DMS114 treated with DMSO at 0.1 percent for 48 hours (cell line): Measurements from ENCODE around the gene TMEM163.
"Not testable (repeated sequence)": the region's sequence is repeated elsewhere in the genome, so short reads cannot be mapped to it uniquely, and the experiment has no call there.

Experiments used
- DNase-seq: peaks from one replicate; lab custom pipeline; 2025; ENCODE audit not compliant: unreplicated experiment; lab: John Stamatoyannopoulos, UW

The TMEM163 gene

GRCh38 chr2:134718817-134719814, at the start of gene TMEM163:
TSS of gene TMEM163 (minus strand) at chr2:134719000.
- DNase-seq = no peak

- DNase-seq = no peak
These were observed 47.8 kb upstream of the TMEM163 start for GRCh38 chr2:134766583-134766982.

GRCh38 chr2:134765987-134766386, 47.2 kb upstream of the TMEM163 start:
- DNase-seq = no peak

GRCh38 chr2:134764164-134764563, 45.4 kb upstream of the TMEM163 start:
- DNase-seq = no peak

- no peak for DNase-seq
These were observed 44.4 kb upstream of the TMEM163 start for GRCh38 chr2:134763164-134763710.

- no peak for DNase-seq
These were observed 43.7 kb upstream of the TMEM163 start for GRCh38 chr2:134762508-134762907.

GRCh38 chr2:134760385-134760784, 41.6 kb upstream of the TMEM163 start:
- no peak for DNase-seq

- no peak for DNase-seq
These were observed 39.8 kb upstream of the TMEM163 start for GRCh38 chr2:134758633-134759032.

- DNase-seq = not testable (repeated sequence)
These were observed 33.2 kb upstream of the TMEM163 start for GRCh38 chr2:134751981-134752380.

GRCh38 chr2:134745546-134745945, 26.7 kb upstream of the TMEM163 start:
- no peak for DNase-seq

- no peak for DNase-seq
These were observed 26.2 kb upstream of the TMEM163 start for GRCh38 chr2:134745023-134745422.

- no peak for DNase-seq
These were observed 21.1 kb upstream of the TMEM163 start for GRCh38 chr2:134739879-134740301.

- no peak for DNase-seq
These were observed 20.6 kb upstream of the TMEM163 start for GRCh38 chr2:134739236-134739878.

- no peak for DNase-seq
These were observed 19.5 kb upstream of the TMEM163 start for GRCh38 chr2:134738141-134738870.

GRCh38 chr2:134737671-134738070, 18.9 kb upstream of the TMEM163 start:
- no peak for DNase-seq

GRCh38 chr2:134736167-134736880, 17.5 kb upstream of the TMEM163 start:
- no peak for DNase-seq

GRCh38 chr2:134728163-134728562, 9.4 kb upstream of the TMEM163 start:
- DNase-seq = no peak

GRCh38 chr2:134727385-134727784, 8.6 kb upstream of the TMEM163 start:
- no peak for DNase-seq

GRCh38 chr2:134726645-134727044, 7.8 kb upstream of the TMEM163 start:
- no peak for DNase-seq

GRCh38 chr2:134725876-134726275, 7.1 kb upstream of the TMEM163 start:
- DNase-seq = no peak
